ENCODE measurements around the gene ARHGAP42.

GRCh38 chr11:100957499-100957898, 270.4 kb downstream of the ARHGAP42 start:
- TF ChIP-seq CTCF (IDR thresholded peaks at IDR 0.05) (no peak), POLR2A (IDR thresholded peaks at IDR 0.05) (no peak)

Data from testis (tissue), 2 donors.